Measurements from ENCODE around the gene SRP72. TPM values are rescaled to one million over a fixed set of nuclear protein-coding genes. Genes with fewer than 3 reads are reported as not detected.
A peak's percentile ranks its signal among the peaks of the same experiment; 100 is the strongest.

Gene SRP72
- total and polyA plus RNA-seq, 2 donors (not counting 1 experiment from before 2014, with no cell fraction given) = 51.9 to 111 TPM

DNA sequence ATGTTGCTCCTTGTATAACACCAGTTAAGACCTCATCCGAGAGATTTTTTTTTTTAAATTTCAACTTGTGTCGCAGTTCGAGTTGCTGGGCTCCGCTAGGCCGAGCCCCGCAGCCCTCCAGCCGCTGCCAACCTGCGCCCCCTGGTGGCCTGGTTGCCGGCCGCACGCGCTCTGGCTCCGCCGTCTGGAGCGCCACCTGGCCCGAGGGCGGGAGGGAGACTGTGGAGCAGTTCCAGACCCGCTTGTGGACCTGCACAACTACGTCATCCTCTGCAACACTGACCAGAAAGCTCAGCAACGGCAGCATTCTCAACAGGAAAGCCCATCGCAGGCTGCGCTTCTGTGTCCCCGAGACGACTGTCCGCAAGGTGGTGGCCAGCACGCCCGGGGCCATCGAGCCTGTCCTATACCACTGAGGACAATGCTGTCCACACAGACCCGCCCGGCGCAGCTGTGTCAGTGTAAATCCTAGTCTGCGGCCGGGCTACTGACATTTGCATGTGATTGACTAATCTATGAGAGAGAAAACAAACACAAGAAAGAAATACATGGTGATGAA lies 77.2 kb downstream of the SRP72 start:
- Histone ChIP-seq H4K20me1 (ENCODE audit: control insufficient read depth, insufficient read depth, low read length, poor library complexity, severe bottlenecking) (no peaks in the 10 kb centered on the region), H3K4me2 (replicated peaks; ENCODE audit: low read depth, low read length, poor library complexity, severe bottlenecking) (peak overlapping the region; percentile 65), H3K27ac (ENCODE audit: low read length in 2 of 2) (no peak overlapping the region), H3K79me2 (ENCODE audit: control insufficient read depth, insufficient read depth, low read length) (no peaks in the 10 kb centered on the region), H3K9me3 (ENCODE audit: control extremely low read depth in 1 of 3, control insufficient read depth in 2 of 3, insufficient read depth in 1 of 3, low read length in 2 of 3) (no peaks in the 10 kb centered on the region), H3K36me3 (replicated peaks in 1 of 2; ENCODE audit: control extremely low read depth in 1 of 2, control insufficient read depth in 1 of 2, extremely low read depth in 1 of 2, insufficient read depth in 2 of 2, low read length in 1 of 2) (no peaks in the 10 kb centered on the region), H2AFZ (ENCODE audit: insufficient read depth, low read depth, low read length, poor library complexity, severe bottlenecking) (peak overlapping the region; percentile 67), H3K4me3 (ENCODE audit: control extremely low read depth in 1 of 5, extremely low read depth in 1 of 5, insufficient read depth in 1 of 5, low read depth in 2 of 5, low read length in 4 of 5) (peak overlapping the region in 4 of 5 experiments; percentile 17 to 45 (median 38)), H3K27me3 (replicated peaks in 1 of 4; ENCODE audit: control extremely low read depth in 1 of 4, control insufficient read depth in 3 of 4, insufficient read depth in 4 of 4, low read length in 3 of 4) (peaks cover 0 to 5% (median 3%) of the 10 kb centered on the region in 4 experiments), H3K9ac (ENCODE audit: low read length) (peak overlapping the region; percentile 21), H3K4me1 (ENCODE audit: control insufficient read depth in 2 of 2, insufficient read depth in 2 of 2, low read length in 2 of 2) (peaks cover 7% of the 10 kb centered on the region in 2 donors)
- H3K27me3 Mint-ChIP-seq = peaks cover 13% of the 10 kb centered on the region
- H3K4me3 Mint-ChIP-seq = peak overlapping the region; percentile 77
- ChIA-PET POLR2A (interaction anchor here (0.5 to 1.0 kb wide), 2 partner anchors 259 to 998 kb away, joined by 3 to 4 read pairs; partner anchors contain the start of gene CLOCK), CTCF (interaction anchor here (0.7 to 2.9 kb wide), 19 partner anchors 12 to 292 kb away, joined by 3 to 29 read pairs (median 3); partner anchors contain the start of genes AASDH and PPAT)
- H3K4me1 Mint-ChIP-seq = peaks cover 12% of the 10 kb centered on the region
- ATAC-seq (ENCODE audit: low read depth) = peak; percentile 100
- peak overlapping the region; percentile 53 for H3K27ac Mint-ChIP-seq
- DNase-seq = peak; percentile 88
- TF ChIP-seq, protein P1, sequence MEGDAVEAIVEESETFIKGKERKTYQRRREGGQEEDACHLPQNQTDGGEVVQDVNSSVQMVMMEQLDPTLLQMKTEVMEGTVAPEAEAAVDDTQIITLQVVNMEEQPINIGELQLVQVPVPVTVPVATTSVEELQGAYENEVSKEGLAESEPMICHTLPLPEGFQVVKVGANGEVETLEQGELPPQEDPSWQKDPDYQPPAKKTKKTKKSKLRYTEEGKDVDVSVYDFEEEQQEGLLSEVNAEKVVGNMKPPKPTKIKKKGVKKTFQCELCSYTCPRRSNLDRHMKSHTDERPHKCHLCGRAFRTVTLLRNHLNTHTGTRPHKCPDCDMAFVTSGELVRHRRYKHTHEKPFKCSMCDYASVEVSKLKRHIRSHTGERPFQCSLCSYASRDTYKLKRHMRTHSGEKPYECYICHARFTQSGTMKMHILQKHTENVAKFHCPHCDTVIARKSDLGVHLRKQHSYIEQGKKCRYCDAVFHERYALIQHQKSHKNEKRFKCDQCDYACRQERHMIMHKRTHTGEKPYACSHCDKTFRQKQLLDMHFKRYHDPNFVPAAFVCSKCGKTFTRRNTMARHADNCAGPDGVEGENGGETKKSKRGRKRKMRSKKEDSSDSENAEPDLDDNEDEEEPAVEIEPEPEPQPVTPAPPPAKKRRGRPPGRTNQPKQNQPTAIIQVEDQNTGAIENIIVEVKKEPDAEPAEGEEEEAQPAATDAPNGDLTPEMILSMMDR (IDR thresholded peaks at IDR 0.05) = peak; percentile 99
- TF ChIP-seq EZH2 (IDR thresholded peaks at IDR 0.05; ENCODE audit: borderline replicate concordance, insufficient read depth, low read depth, low read length, poor library complexity, severe bottlenecking) = no peak
- WGBS (ENCODE audit: insufficient coverage) = 3% methylated on average over 31 of the region's 33 CpGs
- intact Hi-C loops (cut with micrococcal nuclease) = loop anchor here (1.0 to 5.0 kb wide), 6 partner anchors 14 to 597 kb away; partner anchors contain the start of genes CEP135 and SRP72
- H3K9me3 Mint-ChIP-seq (ENCODE audit: insufficient read depth) = no peaks in the 10 kb centered on the region

DNA sequence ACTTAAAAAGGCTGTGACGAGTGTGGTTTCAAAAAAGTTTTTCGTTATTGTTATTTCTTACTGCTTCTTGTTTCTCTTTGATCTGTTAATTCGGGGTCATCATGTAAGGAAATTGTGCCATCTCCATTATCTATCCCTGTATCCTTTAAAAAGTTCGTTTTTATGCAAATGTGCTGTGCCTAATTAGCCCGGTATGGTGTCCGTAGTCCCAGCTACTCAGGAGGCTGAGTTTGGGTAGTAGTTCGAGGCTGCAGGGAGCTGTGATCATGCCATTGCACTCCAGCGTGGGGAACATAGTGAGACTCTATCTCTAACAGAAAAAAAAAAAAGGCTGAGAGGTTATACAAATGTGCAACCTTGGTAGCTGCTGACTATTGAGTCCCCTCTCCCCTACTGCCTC lies 83.2 kb downstream of the SRP72 start:
- no peak overlapping the region for H3K27ac ChIP-seq (ENCODE audit: low read length in 2 of 2)
- no peak overlapping the region for H3K4me2 ChIP-seq (replicated peaks; ENCODE audit: low read depth, low read length, poor library complexity, severe bottlenecking)
- TF ChIP-seq, protein P1 (IDR thresholded peaks at IDR 0.05) = no peak
- no peak for TF ChIP-seq EZH2 (IDR thresholded peaks at IDR 0.05; ENCODE audit: borderline replicate concordance, insufficient read depth, low read depth, low read length, poor library complexity, severe bottlenecking)
- ATAC-seq (ENCODE audit: low read depth) (no peak), DNase-seq (no peak)
- CTCF ChIA-PET = interaction anchor here (0.7 kb wide), 1 partner anchor 557 kb away, joined by 3 read pairs; no protein-coding TSS in a partner anchor
- H3K4me3 Mint-ChIP-seq = no peak overlapping the region
- no peaks in the 10 kb centered on the region for H3K9me3 Mint-ChIP-seq (ENCODE audit: insufficient read depth)
- H3K27ac Mint-ChIP-seq = no peak overlapping the region
- H3K36me3 ChIP-seq (replicated peaks in 1 of 2; ENCODE audit: control extremely low read depth in 1 of 2, control insufficient read depth in 1 of 2, extremely low read depth in 1 of 2, insufficient read depth in 2 of 2, low read length in 1 of 2) = no peaks in the 10 kb centered on the region
- no peaks in the 10 kb centered on the region for H3K4me1 ChIP-seq (ENCODE audit: control insufficient read depth in 2 of 2, insufficient read depth in 2 of 2, low read length in 2 of 2)
- peaks cover 3% of the 10 kb centered on the region for H3K27me3 Mint-ChIP-seq
- H3K9me3 ChIP-seq (ENCODE audit: control extremely low read depth in 1 of 3, control insufficient read depth in 2 of 3, insufficient read depth in 1 of 3, low read length in 2 of 3) = no peaks in the 10 kb centered on the region
- no peak overlapping the region for H3K4me3 ChIP-seq (ENCODE audit: control extremely low read depth in 1 of 5, extremely low read depth in 1 of 5, insufficient read depth in 1 of 5, low read depth in 2 of 5, low read length in 4 of 5)
- H3K79me2 ChIP-seq (ENCODE audit: control insufficient read depth, insufficient read depth, low read length) = no peaks in the 10 kb centered on the region
- intact Hi-C loops (cut with micrococcal nuclease) = no loop called here
- no peaks in the 10 kb centered on the region for H4K20me1 ChIP-seq (ENCODE audit: control insufficient read depth, insufficient read depth, low read length, poor library complexity, severe bottlenecking)
- WGBS (ENCODE audit: insufficient coverage) = 100% methylated on average over 2 of the region's 8 CpGs
- H3K4me1 Mint-ChIP-seq = no peaks in the 10 kb centered on the region
- no peaks in the 10 kb centered on the region for H3K27me3 ChIP-seq (replicated peaks in 1 of 4; ENCODE audit: control extremely low read depth in 1 of 4, control insufficient read depth in 3 of 4, insufficient read depth in 4 of 4, low read length in 3 of 4)
- POLR2A ChIA-PET = no interaction called here
- H3K9ac ChIP-seq (ENCODE audit: low read length) = no peak overlapping the region
- no peak overlapping the region for H2AFZ ChIP-seq (ENCODE audit: insufficient read depth, low read depth, low read length, poor library complexity, severe bottlenecking)
